Naive thymus-derived CD4-positive, alpha-beta T cell (primary cell): ENCODE results near the gene SPTBN5. TPM values are rescaled to one million over a fixed set of nuclear protein-coding genes. Genes with fewer than 3 reads are reported as not detected.

Experiments
- ATAC-seq: fragments of 150-1000 bp; cut with Tn5 transposase; 2 replicates; pipeline ENCODE4 v1.10.0; 2021; ENCODE audit warnings: mild to moderate bottlenecking, moderate library complexity
- CTCF ChIA-PET: fragments of 350-600 bp; sonication (Branson Sonifier 250); formaldehyde crosslinking; loops from one replicate; lab custom pipeline; 2021; ENCODE audit warnings: antibody characterized with exemption; lab: Charles Lee
- POLR2A ChIA-PET: fragments of 350-600 bp; sonication (Branson Sonifier 250); formaldehyde crosslinking; loops from one replicate; lab custom pipeline; 2021; ENCODE audit warnings: antibody characterized with exemption, inconsistent platforms; lab: Charles Lee
- DNase-seq, 9 donors: peaks; one replicate each; pipeline versions ENCODE4 v3.0.0 to v3.0.0-alpha.2; 2020 to 2022; ENCODE audit warnings: mixed read lengths in 1 of 9
- H3K27ac ChIP-seq: one replicate; pipeline ENCODE4 v1.7.0; 2013; ENCODE audit warnings: mild to moderate bottlenecking, low read depth, low read length, moderate library complexity
- H3K27me3 ChIP-seq, 2 donors: one replicate each; pipeline ENCODE4 v1.7.0; 2013; ENCODE audit warnings: low read length in 2 of 2, mild to moderate bottlenecking in 2 of 2, moderate library complexity in 2 of 2; ENCODE audit not compliant: control insufficient read depth in 2 of 2, insufficient read depth in 2 of 2
- H3K36me3 ChIP-seq, 3 experiments: 1 replicate in 2 of 3; 2 replicates in 1 of 3; pipeline ENCODE4 v1.7.0; 2013; ENCODE audit warnings: low read length in 3 of 3, mild to moderate bottlenecking in 3 of 3, moderate library complexity in 1 of 3; ENCODE audit not compliant: insufficient read depth in 3 of 3, control insufficient read depth in 2 of 3
- H3K4me1 ChIP-seq, 2 donors: one replicate each; pipeline ENCODE4 v1.7.0; 2013; ENCODE audit warnings: low read length in 2 of 2, mild to moderate bottlenecking in 2 of 2, moderate library complexity in 1 of 2; ENCODE audit not compliant: control insufficient read depth in 2 of 2, insufficient read depth in 2 of 2
- H3K4me3 ChIP-seq: 2 replicates; pipeline ENCODE4 v1.7.0; 2013; ENCODE audit warnings: mild to moderate bottlenecking, low read length
- H3K9me3 ChIP-seq, 3 experiments: 1 replicate in 2 of 3; 2 replicates in 1 of 3; pipeline ENCODE4 v1.7.0; 2013; ENCODE audit warnings: low read length in 3 of 3; ENCODE audit not compliant: control insufficient read depth in 2 of 3
- H3K27ac Mint-ChIP-seq, 9 donors: one replicate each; pipeline ENCODE4 v1.8.0; 2020 to 2022; ENCODE audit warnings: mixed read lengths in 9 of 9, mild to moderate bottlenecking in 8 of 9, moderate library complexity in 5 of 9, inconsistent platforms in 2 of 9
- H3K27me3 Mint-ChIP-seq, 5 donors: one replicate each; pipeline ENCODE4 v1.8.0; 2021 to 2022; ENCODE audit warnings: mixed read lengths in 5 of 5, mild to moderate bottlenecking in 1 of 5
- H3K36me3 Mint-ChIP-seq, 5 donors: one replicate each; pipeline ENCODE4 v1.8.0; 2020 to 2022; ENCODE audit warnings: mixed read lengths in 5 of 5, mild to moderate bottlenecking in 3 of 5, inconsistent platforms in 1 of 5
- H3K4me1 Mint-ChIP-seq, 7 donors: one replicate each; pipeline ENCODE4 v1.8.0; 2020 to 2022; ENCODE audit warnings: mixed read lengths in 7 of 7, mild to moderate bottlenecking in 3 of 7, inconsistent platforms in 1 of 7
- H3K4me3 Mint-ChIP-seq, 10 donors: one replicate each; pipeline ENCODE4 v1.8.0; 2020 to 2022; ENCODE audit warnings: mild to moderate bottlenecking in 10 of 10, mixed read lengths in 10 of 10, moderate library complexity in 6 of 10, inconsistent platforms in 2 of 10
- H3K9me3 Mint-ChIP-seq, 11 donors: one replicate each; pipeline ENCODE4 v1.8.0; 2020 to 2022; ENCODE audit warnings: mixed read lengths in 11 of 11, mild to moderate bottlenecking in 4 of 11, inconsistent platforms in 1 of 11, moderate library complexity in 1 of 11
- intact Hi-C, 2 donors: fragments of 100-400 bp; cut with micrococcal nuclease; formaldehyde crosslinking; loops; one replicate each; pipeline ENCODE4 v1.15.1; 2023
- polyA plus RNA-seq, 2 donors: library from polyadenylated mRNA; unstranded; fragments of 300-500 nt; fragmentation: Illumina TruSeq; gene quantifications; one replicate each; pipeline ENCODE4 v1.2.3, GENCODE V29; 2021
- total RNA-seq, 6 experiments: library from RNA in 5 of 6; stranded (reverse) in 5 of 6; gene quantifications; 1 replicate in 5 of 6; 2 replicates in 1 of 6; pipeline ENCODE4 v1.2.3 and lab custom pipeline; 2021 to 2026

SPTBN5 gene
- total and polyA plus RNA-seq, 7 experiments from 2014 or later: 0.12 to 2.7 (median 1.7) TPM; not detected in 1

DNA sequence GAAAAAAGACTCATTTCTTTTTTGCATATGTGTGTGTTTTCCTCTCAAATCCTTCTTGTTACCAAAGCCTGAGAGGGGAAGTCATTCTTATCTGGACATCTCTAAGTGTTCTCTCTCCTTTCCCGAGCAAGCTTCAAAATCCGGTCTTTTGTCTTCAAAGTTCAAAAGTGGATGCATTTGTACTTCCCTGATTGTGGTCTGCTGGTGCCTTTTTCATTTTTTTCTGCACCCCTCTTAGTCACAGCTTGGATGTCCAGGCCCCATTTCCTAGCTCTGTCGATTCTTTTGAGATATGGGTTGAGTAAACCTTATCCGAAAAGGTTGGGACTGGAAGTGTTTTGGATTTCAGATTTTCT, 43.7 kb upstream of the SPTBN5 start:
- Histone ChIP-seq H3K27ac (peak overlapping the region; percentile 83), H3K4me1 (peaks cover 50 to 53% of the 10 kb centered on the region in 2 donors), H3K36me3 (peaks cover 0 to 7% (median 0%) of the 10 kb centered on the region in 3 experiments), H3K4me3 (no peak overlapping the region), H3K9me3 (no peaks in the 10 kb centered on the region), H3K27me3 (no peaks in the 10 kb centered on the region)
- no peaks in the 10 kb centered on the region for H3K9me3 Mint-ChIP-seq
- H3K27me3 Mint-ChIP-seq: no peaks in the 10 kb centered on the region
- DNase-seq: no peak
- peak overlapping the region; percentile 93 to 100 (median 98) for H3K27ac Mint-ChIP-seq
- H3K4me1 Mint-ChIP-seq: peaks cover 41 to 71% (median 65%) of the 10 kb centered on the region in 7 donors
- peak overlapping the region; percentile 63 to 89 (median 82) for H3K4me3 Mint-ChIP-seq
- POLR2A ChIA-PET: interaction anchor here (0.7 to 5.6 kb wide), 14 partner anchors 9 to 709 kb away, joined by 3 to 76 read pairs (median 6); partner anchors contain the start of genes EHD4, JMJD7 and MAPKBP1
- H3K36me3 Mint-ChIP-seq: peaks cover 0 to 18% (median 5%) of the 10 kb centered on the region in 5 donors
- CTCF ChIA-PET: interaction anchor here (0.7 to 4.6 kb wide), 19 partner anchors 9 to 164 kb away, joined by 3 to 40 read pairs (median 4); partner anchors contain the start of genes JMJD7, MAPKBP1 and PLA2G4B
- intact Hi-C loops: loop anchor here (1.0 to 10.0 kb wide), 10 partner anchors 10 to 315 kb away; partner anchors contain the start of genes SPTBN5 (in 2 of the 2), EHD4 (in 1 of the 2), JMJD7 (in 1 of the 2) and MAPKBP1 (in 1 of the 2)
- ATAC-seq: no peak

DNA sequence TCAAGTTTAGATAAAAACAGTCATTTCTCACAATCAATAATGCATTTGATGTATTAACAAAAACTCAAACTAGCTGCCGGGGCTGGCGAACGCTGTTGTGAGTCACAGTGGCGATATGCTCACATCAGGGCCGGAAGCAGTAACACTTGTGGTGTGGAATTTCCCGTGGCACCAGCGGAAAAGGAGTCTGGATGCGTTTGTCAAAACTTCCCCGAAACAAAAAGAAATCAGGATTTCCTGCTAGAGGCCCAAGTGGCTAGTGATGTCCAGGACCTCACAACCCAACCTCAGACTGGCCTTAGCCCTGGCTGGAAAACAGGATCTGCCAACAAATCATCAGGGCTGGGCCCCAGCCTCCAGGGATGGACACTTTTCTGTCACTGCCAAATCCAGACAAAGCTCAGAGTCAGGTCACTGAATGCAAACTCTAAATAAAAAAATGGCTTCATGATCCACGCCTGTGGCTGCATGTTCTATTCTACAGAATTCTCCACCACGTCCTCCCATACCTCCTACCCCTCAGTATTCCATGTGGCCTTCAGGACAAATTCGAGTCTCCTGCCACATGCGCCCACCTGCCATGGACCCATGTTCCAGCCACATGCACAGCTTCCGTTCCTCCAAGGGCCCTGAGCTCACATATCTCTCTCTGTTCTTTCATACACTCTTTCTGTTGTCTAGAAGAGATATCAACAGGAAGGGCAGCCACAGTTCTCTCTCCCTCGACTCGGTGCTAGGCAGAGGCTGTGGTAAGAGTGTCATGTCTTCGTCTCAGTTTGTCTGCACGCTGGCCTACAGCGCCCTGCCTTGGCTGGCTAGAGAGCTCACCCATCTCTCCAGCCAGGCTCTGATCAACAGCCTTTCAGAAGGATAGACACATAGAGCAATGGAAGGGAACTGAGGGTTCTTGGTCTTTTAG, 43.1 kb upstream of the SPTBN5 start:
- no peaks in the 10 kb centered on the region for H3K9me3 Mint-ChIP-seq
- peaks cover 41 to 72% (median 65%) of the 10 kb centered on the region in 7 donors for H3K4me1 Mint-ChIP-seq
- peak; percentile 39 to 85 (median 79) for DNase-seq
- H3K27ac Mint-ChIP-seq: peak overlapping the region; percentile 93 to 100 (median 98)
- H3K9me3 ChIP-seq: no peaks in the 10 kb centered on the region
- intact Hi-C loops: loop anchor here (1.0 to 10.0 kb wide), 11 partner anchors 10 to 315 kb away; partner anchors contain the start of genes SPTBN5 (in 2 of the 2), EHD4 (in 1 of the 2), JMJD7 (in 1 of the 2) and MAPKBP1 (in 1 of the 2)
- ATAC-seq: peak; percentile 86
- no peaks in the 10 kb centered on the region for H3K27me3 Mint-ChIP-seq
- peaks cover 50 to 53% of the 10 kb centered on the region in 2 donors for H3K4me1 ChIP-seq
- H3K36me3 ChIP-seq: peaks cover 0 to 6% (median 0%) of the 10 kb centered on the region in 3 experiments
- ChIA-PET POLR2A (interaction anchor here (0.7 to 5.6 kb wide), 18 partner anchors 9 to 708 kb away, joined by 3 to 76 read pairs (median 5); partner anchors contain the start of genes EHD4, GANC, JMJD7 and MAPKBP1), CTCF (interaction anchor here (0.6 to 4.6 kb wide), 26 partner anchors 8 to 466 kb away, joined by 3 to 40 read pairs (median 4); partner anchors contain the start of genes EHD4, JMJD7, MAPKBP1 and PLA2G4B)
- no peaks in the 10 kb centered on the region for H3K27me3 ChIP-seq
- peak overlapping the region; percentile 36 for H3K4me3 ChIP-seq
- peaks cover 0 to 12% (median 5%) of the 10 kb centered on the region in 5 donors for H3K36me3 Mint-ChIP-seq
- peak overlapping the region; percentile 63 to 89 (median 82) for H3K4me3 Mint-ChIP-seq
- H3K27ac ChIP-seq: peak overlapping the region; percentile 83

DNA sequence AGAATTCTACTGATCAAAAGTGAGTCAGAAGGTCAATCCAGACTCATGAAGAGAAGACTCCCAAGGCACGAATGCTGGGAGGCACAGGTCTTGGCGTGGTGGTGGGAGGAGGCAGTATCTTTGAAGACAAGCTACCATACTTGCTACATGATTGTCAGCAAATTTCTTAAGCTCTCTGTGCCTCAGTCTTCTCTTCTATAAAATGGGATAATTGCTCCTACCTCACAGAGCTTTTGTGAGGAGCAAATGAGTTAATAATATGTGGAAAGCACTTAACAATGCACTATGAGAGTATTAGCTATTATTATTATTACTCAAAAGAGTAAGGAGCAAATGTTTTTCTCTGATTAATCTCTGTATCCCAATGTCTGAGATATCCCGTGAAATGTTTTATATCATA, 42.3 kb upstream of the SPTBN5 start:
- ChIA-PET CTCF (interaction anchor here (0.6 to 4.6 kb wide), 8 partner anchors 7 to 465 kb away, joined by 3 to 40 read pairs (median 6); partner anchors contain the start of genes EHD4 and MAPKBP1), POLR2A (interaction anchor here (1.3 to 5.6 kb wide), 9 partner anchors 8 to 337 kb away, joined by 4 to 76 read pairs (median 6); partner anchors contain the start of genes EHD4, GANC, MAPKBP1 and TMEM87A)
- peaks cover 50 to 53% of the 10 kb centered on the region in 2 donors for H3K4me1 ChIP-seq
- no peak overlapping the region for H3K4me3 ChIP-seq
- H3K27ac ChIP-seq: peak overlapping the region; percentile 83
- intact Hi-C loops: loop anchor here (1.0 to 10.0 kb wide), 5 partner anchors 31 to 314 kb away; partner anchors contain the start of genes MGA (in 1 of the 2) and SPTBN5 (in 1 of the 2)
- ATAC-seq: no peak
- H3K9me3 ChIP-seq: no peaks in the 10 kb centered on the region
- Mint-ChIP-seq H3K27ac (peak overlapping the region; percentile 93 to 100 (median 98)), H3K27me3 (no peaks in the 10 kb centered on the region), H3K36me3 (peaks cover 0 to 10% (median 5%) of the 10 kb centered on the region in 5 donors), H3K4me3 (peak overlapping the region; percentile 44 to 89 (median 74)), H3K9me3 (no peaks in the 10 kb centered on the region), H3K4me1 (peaks cover 41 to 73% (median 65%) of the 10 kb centered on the region in 7 donors)
- no peak for DNase-seq
- peaks cover 0 to 6% (median 0%) of the 10 kb centered on the region in 3 experiments for H3K36me3 ChIP-seq
- H3K27me3 ChIP-seq: no peaks in the 10 kb centered on the region

DNA sequence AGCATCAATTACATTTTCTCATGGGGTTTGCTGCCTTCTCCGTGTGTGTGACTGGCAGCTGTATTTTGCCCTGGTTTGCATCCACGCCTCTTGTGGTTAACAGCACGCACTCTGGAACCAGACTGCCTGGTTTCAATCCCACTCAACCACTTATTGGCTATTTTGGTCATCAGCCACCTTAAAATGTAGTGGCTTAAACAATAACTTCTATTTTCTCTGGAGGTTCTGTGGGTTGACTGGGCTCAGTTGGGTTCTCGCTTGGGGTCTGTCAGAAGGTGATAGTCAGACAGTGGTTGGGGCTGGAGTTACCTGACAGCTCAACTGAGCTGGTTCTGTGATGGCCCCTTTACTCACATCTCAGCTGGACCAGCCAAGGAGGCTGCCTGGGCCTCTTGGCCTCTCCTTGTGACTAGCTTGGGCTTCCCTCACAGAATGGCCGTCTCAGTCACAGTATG, 41.7 kb upstream of the SPTBN5 start:
- DNase-seq: peak in 1 of 9 donors; percentile 34
- Histone ChIP-seq H3K4me1 (peaks cover 50 to 53% of the 10 kb centered on the region in 2 donors), H3K36me3 (peaks cover 0 to 5% (median 0%) of the 10 kb centered on the region in 3 experiments), H3K27ac (peak overlapping the region; percentile 83), H3K4me3 (no peak overlapping the region), H3K9me3 (no peaks in the 10 kb centered on the region), H3K27me3 (no peaks in the 10 kb centered on the region)
- Mint-ChIP-seq H3K9me3 (no peaks in the 10 kb centered on the region), H3K36me3 (peaks cover 0 to 8% (median 3%) of the 10 kb centered on the region in 5 donors), H3K27me3 (no peaks in the 10 kb centered on the region), H3K27ac (peak overlapping the region; percentile 93 to 100 (median 98)), H3K4me3 (peak overlapping the region; percentile 46 to 80 (median 67)), H3K4me1 (peaks cover 39 to 68% (median 63%) of the 10 kb centered on the region in 7 donors)
- CTCF ChIA-PET: interaction anchor here (1.2 to 4.6 kb wide), 5 partner anchors 28 to 162 kb away, joined by 3 to 40 read pairs (median 8); partner anchors contain the start of gene MAPKBP1
- no peak for ATAC-seq
- POLR2A ChIA-PET: interaction anchor here (1.7 to 5.6 kb wide), 6 partner anchors 17 to 338 kb away, joined by 4 to 76 read pairs (median 10); partner anchors contain the start of genes EHD4, GANC, MAPKBP1 and TMEM87A
- intact Hi-C loops: loop anchor here (1.0 to 10.0 kb wide), 6 partner anchors 31 to 313 kb away; partner anchors contain the start of genes MAPKBP1 (in 1 of the 2), MGA (in 1 of the 2) and SPTBN5 (in 1 of the 2)

DNA sequence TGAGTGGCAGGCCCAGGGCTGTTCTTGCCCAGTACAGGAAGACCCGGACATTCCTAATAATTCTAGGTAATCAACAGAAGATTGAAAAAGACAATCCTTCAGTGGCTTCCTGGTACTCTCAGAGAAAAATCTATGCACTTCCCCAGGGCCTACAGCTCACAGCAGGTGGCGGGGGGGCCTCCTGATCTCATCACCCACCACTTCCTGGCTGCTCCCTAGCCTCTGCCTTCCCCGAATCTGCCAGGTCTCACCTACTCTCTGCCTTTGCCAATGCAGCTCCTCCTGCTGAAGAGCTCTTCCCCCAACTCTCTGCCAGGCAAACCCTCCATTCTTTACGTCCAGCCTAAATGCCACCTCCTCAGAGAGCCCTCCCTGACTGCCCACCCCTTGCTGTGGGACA, 41.0 kb upstream of the SPTBN5 start:
- no peaks in the 10 kb centered on the region for H3K27me3 ChIP-seq
- H3K27ac ChIP-seq: peak overlapping the region; percentile 83
- intact Hi-C loops: loop anchor here (1.0 to 10.0 kb wide), 3 partner anchors 161 to 313 kb away; partner anchors contain the start of genes MAPKBP1 (in 1 of the 2) and MGA (in 1 of the 2)
- Mint-ChIP-seq H3K36me3 (peaks cover 0 to 4% (median 0%) of the 10 kb centered on the region in 5 donors), H3K27me3 (no peaks in the 10 kb centered on the region), H3K4me3 (peak overlapping the region; percentile 48 to 80 (median 74)), H3K9me3 (no peaks in the 10 kb centered on the region), H3K4me1 (peaks cover 39 to 65% (median 59%) of the 10 kb centered on the region in 7 donors), H3K27ac (peak overlapping the region; percentile 93 to 100 (median 98))
- no peaks in the 10 kb centered on the region for H3K36me3 ChIP-seq
- DNase-seq: peak; percentile 49 to 82 (median 76)
- H3K9me3 ChIP-seq: no peaks in the 10 kb centered on the region
- peaks cover 50 to 53% of the 10 kb centered on the region in 2 donors for H3K4me1 ChIP-seq
- ChIA-PET POLR2A (interaction anchor here (0.8 to 5.6 kb wide), 8 partner anchors 8 to 339 kb away, joined by 3 to 76 read pairs (median 4); partner anchors contain the start of genes EHD4, GANC, MAPKBP1 and TMEM87A), CTCF (interaction anchor here (1.0 to 4.6 kb wide), 4 partner anchors 27 to 162 kb away, joined by 3 to 40 read pairs (median 5); partner anchors contain the start of genes EHD4 and MAPKBP1)
- peak overlapping the region; percentile 47 for H3K4me3 ChIP-seq
- ATAC-seq: peak; percentile 71
